Measurements from ENCODE around the gene YEATS2.

Gene YEATS2

DNA sequence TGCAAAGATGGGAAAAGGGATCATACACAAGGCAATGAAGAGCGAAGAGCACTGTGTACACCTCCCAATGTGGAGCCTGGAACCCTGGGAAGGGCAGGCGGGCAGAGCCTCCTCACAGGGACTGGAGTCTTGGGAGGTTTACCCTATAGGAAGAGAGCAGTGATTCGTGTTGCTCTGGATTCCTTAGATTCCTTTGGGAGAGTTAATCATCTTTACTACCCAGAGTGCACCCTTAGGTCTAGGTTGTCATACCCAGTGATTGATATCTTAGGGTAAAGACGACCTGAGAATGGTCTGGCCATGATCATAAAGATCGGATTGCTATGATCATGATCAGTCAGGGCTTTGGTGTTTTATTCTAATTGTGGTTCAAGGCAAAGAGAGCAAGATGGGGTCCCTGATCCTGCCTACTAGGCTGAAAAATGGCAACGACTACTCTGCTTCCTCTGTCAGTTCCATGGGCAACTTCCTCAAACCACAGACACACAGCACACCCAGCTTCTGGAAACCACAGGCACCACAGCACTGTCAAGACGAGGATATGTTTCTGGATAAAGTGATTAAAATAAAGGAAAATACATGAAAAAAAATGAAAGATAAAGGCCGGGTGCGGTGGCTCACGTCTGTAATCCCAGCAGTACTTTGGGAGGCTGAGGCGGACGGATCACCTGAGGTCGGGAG lies 148.2 kb downstream of the YEATS2 start:
- peak; percentile 1 for DNase-seq

DNA sequence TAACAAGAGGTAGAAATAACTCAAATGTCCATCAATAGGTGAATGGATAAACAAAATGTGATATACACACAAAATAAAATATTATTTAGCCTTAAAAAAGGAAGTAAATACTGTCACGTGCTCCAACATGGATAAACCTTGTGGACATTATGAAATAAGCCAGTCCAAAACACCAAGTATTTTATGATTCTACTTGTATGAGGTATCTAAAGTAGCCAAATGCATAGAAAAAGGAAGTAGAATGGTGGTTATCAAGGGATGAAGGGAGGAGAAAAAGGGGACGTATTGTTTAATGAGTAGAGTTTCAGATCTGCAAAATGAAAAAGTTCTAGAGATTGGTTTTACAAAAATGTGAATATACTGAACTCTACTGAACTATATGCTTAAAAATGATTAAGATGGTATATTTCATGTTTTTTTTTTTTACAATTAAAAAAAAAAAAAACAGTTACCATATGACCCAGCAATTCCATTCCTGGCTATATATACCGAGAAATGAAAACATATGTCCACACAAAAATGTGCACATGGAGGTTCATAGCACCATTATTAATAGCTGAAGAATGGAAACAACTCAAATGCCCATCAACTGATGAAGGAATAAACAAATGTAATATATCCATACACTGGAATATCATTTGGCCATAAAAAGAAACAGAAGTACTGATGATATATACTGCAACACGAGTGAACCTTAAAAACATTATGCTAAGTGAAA lies 156.9 kb downstream of the YEATS2 start:
- DNase-seq, result no peak

DNA sequence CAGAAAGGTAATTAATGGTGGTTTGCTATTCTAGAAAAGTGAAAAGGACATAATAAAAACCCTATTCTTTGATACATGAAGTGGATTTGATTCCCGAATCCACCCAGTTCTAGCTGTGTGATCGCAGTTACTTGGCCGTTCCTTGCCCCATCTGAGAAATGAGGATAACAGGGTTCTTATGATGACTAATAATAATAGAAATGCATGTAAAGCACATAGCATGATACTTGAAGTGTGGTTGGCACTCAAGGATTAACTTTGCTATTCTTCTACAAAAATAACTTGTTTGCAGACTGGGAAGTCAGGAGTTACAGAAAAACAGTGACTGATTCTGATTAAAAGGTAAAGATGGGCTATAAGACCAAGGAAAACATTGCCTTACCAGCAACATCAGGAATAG lies 160.3 kb downstream of the YEATS2 start:
- DNase-seq, result no peak
